Right ventricle myocardium superior (tissue), 1 donor: ENCODE measurements around the gene CDC14A. TPM values are rescaled to one million over a fixed set of nuclear protein-coding genes. Genes with fewer than 3 reads are reported as not detected.

ENCODE experiments used
- total RNA-seq: library from RNA; stranded (reverse); fragmentation: NEBNext Ultra II Directional; extraction: Animal tissue kit (Norgen Biotek cat#: 25700); gene quantifications from one replicate; pipeline ENCODE4 v1.2.1, GENCODE V29; 2021
- donor health status: DM: no; HTN: yes; CAD: no; lungs with severe emphysema.

CDC14A gene
- total RNA-seq, 1 donor from 2014 or later = 3.6 TPM

Other genes starting within 250 kb of the CDC14A start
- 1.6 TPM for gene SASS6, start 219.6 kb upstream of the CDC14A start, total RNA-seq
- gene TRMT13, start 219.3 kb upstream of the CDC14A start, total RNA-seq = 5.3 TPM
- 187 TPM for gene LRRC39, start 174.2 kb upstream of the CDC14A start, total RNA-seq
- 33.2 TPM for gene DBT, start 102.7 kb upstream of the CDC14A start, total RNA-seq
- gene RTCA, start 86.3 kb upstream of the CDC14A start, total RNA-seq = 41.5 TPM
- gene GPR88, start 185.6 kb downstream of the CDC14A start, total RNA-seq = not detected